HEK293 (cell line): ENCODE measurements around the gene AGFG1.

Source experiments
- BCL11B ChIP-seq: fragments of 450-650 bp; formaldehyde crosslinking; IDR thresholded peaks from 2 replicates; pipeline ENCODE4 v1.5.1; 2016; ENCODE audit warnings: low read depth, missing biosample characterization, missing genetic modification characterization
- KLF1 ChIP-seq: fragments of 450-650 bp; formaldehyde crosslinking; IDR thresholded peaks from 2 replicates; pipeline ENCODE4 v1.5.1; 2016; ENCODE audit warnings: missing biosample characterization, missing genetic modification characterization
- KLF10 ChIP-seq: fragments of 450-650 bp; IDR thresholded peaks from 2 replicates; pipeline ENCODE4 v1.5.1; 2018; ENCODE audit warnings: missing biosample characterization, mild to moderate bottlenecking, missing genetic modification characterization
- KLF7 ChIP-seq: fragments of 450-650 bp; formaldehyde crosslinking; IDR thresholded peaks from 2 replicates; pipeline ENCODE4 v1.5.1; 2016; ENCODE audit warnings: missing biosample characterization, missing genetic modification characterization, borderline replicate concordance
- RBAK ChIP-seq: fragments of 450-650 bp; formaldehyde crosslinking; IDR thresholded peaks from 2 replicates; pipeline ENCODE4 v1.5.1; 2016; ENCODE audit warnings: missing biosample characterization, missing genetic modification characterization
- ZNF114 ChIP-seq: fragments of 450-650 bp; formaldehyde crosslinking; IDR thresholded peaks from 2 replicates; pipeline ENCODE4 v1.5.0; 2017; ENCODE audit warnings: missing biosample characterization, missing genetic modification characterization
- ZNF146 ChIP-seq: fragments of 450-650 bp; formaldehyde crosslinking; IDR thresholded peaks from 2 replicates; pipeline ENCODE4 v1.5.1; 2016; ENCODE audit warnings: missing biosample characterization, missing genetic modification characterization
- ZNF266 ChIP-seq: fragments of 450-650 bp; formaldehyde crosslinking; IDR thresholded peaks from 2 replicates; pipeline ENCODE4 v1.5.1; 2016; ENCODE audit warnings: missing biosample characterization, missing genetic modification characterization, low read depth
- ZNF670 ChIP-seq: fragments of 450-650 bp; formaldehyde crosslinking; IDR thresholded peaks from 2 replicates; pipeline ENCODE4 v1.5.1; 2016; ENCODE audit warnings: missing biosample characterization, missing genetic modification characterization, low read depth
- TF ChIP-seq, protein P1 (sequence below): fragments of 450-650 bp; formaldehyde crosslinking; IDR thresholded peaks from 2 replicates; pipeline ENCODE4 v1.5.1; 2016; ENCODE audit warnings: missing biosample characterization, missing genetic modification characterization
- TF ChIP-seq, protein P2 (sequence below): sonication (generic); formaldehyde crosslinking; IDR thresholded peaks from 2 replicates; pipeline ENCODE4 v1.8.1; 2022; ENCODE audit warnings: mild to moderate bottlenecking, moderate library complexity, missing genetic modification reagents

DNA sequence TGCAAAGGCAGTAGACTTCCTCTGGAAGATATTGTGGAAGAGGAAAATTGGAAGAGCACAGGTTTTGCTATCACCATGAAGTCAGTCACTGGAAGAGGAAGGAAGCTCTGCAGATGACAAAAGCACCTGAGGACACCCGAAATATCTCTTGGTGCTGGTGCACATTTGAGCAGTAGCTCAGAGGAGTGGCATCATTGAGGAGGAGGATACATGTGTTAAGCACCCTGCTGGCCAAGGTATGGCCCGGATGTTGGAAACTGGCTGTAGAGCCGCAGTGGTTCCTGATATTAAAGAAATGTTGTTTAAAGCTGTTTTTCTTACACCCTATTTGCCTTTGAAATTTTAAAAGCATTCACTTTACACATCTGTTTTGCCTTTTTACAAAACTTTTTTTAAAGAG, 94.1 kb downstream of the AGFG1 start:
- no peak for TF ChIP-seq ZNF146 (tag by site-specific recombination)
- no peak for TF ChIP-seq ZNF670 (tag by site-specific recombination)
- TF ChIP-seq, protein P1, sequence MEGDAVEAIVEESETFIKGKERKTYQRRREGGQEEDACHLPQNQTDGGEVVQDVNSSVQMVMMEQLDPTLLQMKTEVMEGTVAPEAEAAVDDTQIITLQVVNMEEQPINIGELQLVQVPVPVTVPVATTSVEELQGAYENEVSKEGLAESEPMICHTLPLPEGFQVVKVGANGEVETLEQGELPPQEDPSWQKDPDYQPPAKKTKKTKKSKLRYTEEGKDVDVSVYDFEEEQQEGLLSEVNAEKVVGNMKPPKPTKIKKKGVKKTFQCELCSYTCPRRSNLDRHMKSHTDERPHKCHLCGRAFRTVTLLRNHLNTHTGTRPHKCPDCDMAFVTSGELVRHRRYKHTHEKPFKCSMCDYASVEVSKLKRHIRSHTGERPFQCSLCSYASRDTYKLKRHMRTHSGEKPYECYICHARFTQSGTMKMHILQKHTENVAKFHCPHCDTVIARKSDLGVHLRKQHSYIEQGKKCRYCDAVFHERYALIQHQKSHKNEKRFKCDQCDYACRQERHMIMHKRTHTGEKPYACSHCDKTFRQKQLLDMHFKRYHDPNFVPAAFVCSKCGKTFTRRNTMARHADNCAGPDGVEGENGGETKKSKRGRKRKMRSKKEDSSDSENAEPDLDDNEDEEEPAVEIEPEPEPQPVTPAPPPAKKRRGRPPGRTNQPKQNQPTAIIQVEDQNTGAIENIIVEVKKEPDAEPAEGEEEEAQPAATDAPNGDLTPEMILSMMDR (tag by site-specific recombination), result no peak
- TF ChIP-seq, protein P2, sequence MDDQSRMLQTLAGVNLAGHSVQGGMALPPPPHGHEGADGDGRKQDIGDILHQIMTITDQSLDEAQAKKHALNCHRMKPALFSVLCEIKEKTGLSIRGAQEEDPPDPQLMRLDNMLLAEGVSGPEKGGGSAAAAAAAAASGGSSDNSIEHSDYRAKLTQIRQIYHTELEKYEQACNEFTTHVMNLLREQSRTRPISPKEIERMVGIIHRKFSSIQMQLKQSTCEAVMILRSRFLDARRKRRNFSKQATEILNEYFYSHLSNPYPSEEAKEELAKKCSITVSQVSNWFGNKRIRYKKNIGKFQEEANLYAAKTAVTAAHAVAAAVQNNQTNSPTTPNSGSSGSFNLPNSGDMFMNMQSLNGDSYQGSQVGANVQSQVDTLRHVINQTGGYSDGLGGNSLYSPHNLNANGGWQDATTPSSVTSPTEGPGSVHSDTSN (CRISPR knock-in tag), result no peak
- TF ChIP-seq KLF1 (tag by site-specific recombination), result no peak
- TF ChIP-seq KLF7 (tag by site-specific recombination), result no peak
- no peak for TF ChIP-seq RBAK
- TF ChIP-seq BCL11B (tag by site-specific recombination), result no peak
- TF ChIP-seq ZNF114, result no peak
- TF ChIP-seq ZNF266 (tag by site-specific recombination), result no peak
- TF ChIP-seq KLF10 (tag by site-specific recombination), result no peak
